Measurements from ENCODE around the gene CRTAC1. TPM values are rescaled to one million over a fixed set of nuclear protein-coding genes. Genes with fewer than 3 reads are reported as not detected.

The CRTAC1 gene
- polyA plus RNA-seq, 1 donor (not counting 4 experiments of a cell fraction or from before 2014, with no cell fraction given): not detected

DNA sequence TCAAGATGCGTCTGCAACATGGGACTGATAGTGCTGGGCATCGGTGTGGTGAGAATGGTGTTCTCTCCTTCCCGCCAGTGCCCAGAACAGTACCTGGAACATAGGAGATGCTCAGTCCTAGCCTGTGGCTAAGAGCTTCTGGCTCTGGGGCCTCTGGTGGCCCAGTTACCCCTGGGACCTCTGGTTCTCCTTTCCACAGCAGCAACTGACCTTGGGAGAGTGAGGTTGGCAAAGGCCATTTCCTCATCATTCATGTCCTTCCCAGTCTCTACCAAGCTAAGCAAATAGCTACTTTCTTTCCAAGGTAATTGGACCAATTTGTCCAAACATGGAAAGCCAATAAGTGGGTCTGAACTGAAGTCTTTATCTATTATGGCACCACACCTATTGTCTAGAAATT lies 192.3 kb downstream of the CRTAC1 start:
- Histone ChIP-seq H3K9me3 (ENCODE audit: control insufficient read depth, low read depth, low read length) (peaks cover 2% of the 10 kb centered on the region), H3K9me1 (ENCODE audit: control insufficient read depth, extremely low read depth, insufficient read depth, low read length) (no peaks in the 10 kb centered on the region), H3K27me3 (ENCODE audit: control insufficient read depth, extremely low read depth, insufficient read depth, low read length) (no peaks in the 10 kb centered on the region), H3K79me2 (ENCODE audit: control insufficient read depth, insufficient read depth, low read length) (no peaks in the 10 kb centered on the region), H3K36me3 (ENCODE audit: control insufficient read depth in 2 of 2, extremely low read depth in 1 of 2, insufficient read depth in 2 of 2, low read length in 2 of 2) (no peaks in the 10 kb centered on the region), H3K27ac (ENCODE audit: control insufficient read depth, insufficient read depth, low read length) (no peak overlapping the region), H3K9ac (ENCODE audit: control insufficient read depth, extremely low read depth, insufficient read depth, low read length) (no peak overlapping the region), H4K20me1 (ENCODE audit: control insufficient read depth, extremely low read depth, insufficient read depth, low read length) (no peaks in the 10 kb centered on the region), H3K4me1 (ENCODE audit: control insufficient read depth, extremely low read depth, insufficient read depth, low read length) (peaks cover 14% of the 10 kb centered on the region), H3K4me2 (ENCODE audit: control insufficient read depth, extremely low read depth, insufficient read depth, low read depth, low read length) (no peak overlapping the region), H3K4me3 (ENCODE audit: control insufficient read depth in 2 of 3, extremely low read depth in 1 of 3, insufficient read depth in 2 of 3, low read depth in 1 of 3, low read length in 3 of 3) (no peak overlapping the region), H2AFZ (ENCODE audit: control insufficient read depth, low read length) (no peak overlapping the region)
- no peak for FAIRE-seq
- dilution Hi-C loops (cut with MboI; ENCODE audit: extremely low pct_ligation_motif_present, low sequenced_read_pairs): no loop called here
- no peak for DNase-seq (ENCODE audit: low read depth, low spot score)
- TF ChIP-seq, protein P1, sequence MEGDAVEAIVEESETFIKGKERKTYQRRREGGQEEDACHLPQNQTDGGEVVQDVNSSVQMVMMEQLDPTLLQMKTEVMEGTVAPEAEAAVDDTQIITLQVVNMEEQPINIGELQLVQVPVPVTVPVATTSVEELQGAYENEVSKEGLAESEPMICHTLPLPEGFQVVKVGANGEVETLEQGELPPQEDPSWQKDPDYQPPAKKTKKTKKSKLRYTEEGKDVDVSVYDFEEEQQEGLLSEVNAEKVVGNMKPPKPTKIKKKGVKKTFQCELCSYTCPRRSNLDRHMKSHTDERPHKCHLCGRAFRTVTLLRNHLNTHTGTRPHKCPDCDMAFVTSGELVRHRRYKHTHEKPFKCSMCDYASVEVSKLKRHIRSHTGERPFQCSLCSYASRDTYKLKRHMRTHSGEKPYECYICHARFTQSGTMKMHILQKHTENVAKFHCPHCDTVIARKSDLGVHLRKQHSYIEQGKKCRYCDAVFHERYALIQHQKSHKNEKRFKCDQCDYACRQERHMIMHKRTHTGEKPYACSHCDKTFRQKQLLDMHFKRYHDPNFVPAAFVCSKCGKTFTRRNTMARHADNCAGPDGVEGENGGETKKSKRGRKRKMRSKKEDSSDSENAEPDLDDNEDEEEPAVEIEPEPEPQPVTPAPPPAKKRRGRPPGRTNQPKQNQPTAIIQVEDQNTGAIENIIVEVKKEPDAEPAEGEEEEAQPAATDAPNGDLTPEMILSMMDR (optimal IDR thresholded peaks at IDR 0.05 in 1 of 3, IDR thresholded peaks at IDR 0.05 in 1 of 3, conservative IDR thresholded peaks at IDR 0.05 in 1 of 3; ENCODE audit: extremely low read depth in 1 of 3, insufficient read depth in 2 of 3, low read length in 3 of 3): no peak
- no peak for TF ChIP-seq EZH2 (IDR thresholded peaks at IDR 0.05; ENCODE audit: low read length)

DNA sequence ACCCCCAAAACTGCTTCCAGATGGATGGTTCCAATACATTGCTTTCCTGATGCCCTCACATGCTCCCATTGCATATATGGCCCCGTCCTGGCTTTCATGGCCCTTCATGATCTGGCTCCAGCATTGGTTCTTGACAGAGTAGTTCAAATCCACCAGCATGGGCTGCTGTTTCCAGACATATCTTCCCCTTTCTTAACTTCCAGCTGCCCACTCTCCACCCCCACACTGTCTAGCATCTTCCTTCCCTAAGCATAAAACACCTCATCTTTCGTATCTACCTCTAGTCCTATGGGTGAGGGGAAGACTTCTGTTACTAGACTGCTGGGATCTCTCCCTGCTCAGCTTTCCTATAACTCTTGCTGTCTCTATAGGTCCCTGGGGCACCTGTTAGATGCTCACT lies 194.0 kb downstream of the CRTAC1 start:
- dilution Hi-C loops (cut with MboI; ENCODE audit: extremely low pct_ligation_motif_present, low sequenced_read_pairs): no loop called here
- Histone ChIP-seq H3K4me3 (ENCODE audit: control insufficient read depth in 2 of 3, extremely low read depth in 1 of 3, insufficient read depth in 2 of 3, low read depth in 1 of 3, low read length in 3 of 3) (no peak overlapping the region), H3K9ac (ENCODE audit: control insufficient read depth, extremely low read depth, insufficient read depth, low read length) (no peak overlapping the region), H3K4me2 (ENCODE audit: control insufficient read depth, extremely low read depth, insufficient read depth, low read depth, low read length) (no peak overlapping the region), H3K36me3 (ENCODE audit: control insufficient read depth in 2 of 2, extremely low read depth in 1 of 2, insufficient read depth in 2 of 2, low read length in 2 of 2) (no peaks in the 10 kb centered on the region), H3K9me1 (ENCODE audit: control insufficient read depth, extremely low read depth, insufficient read depth, low read length) (no peaks in the 10 kb centered on the region), H3K79me2 (ENCODE audit: control insufficient read depth, insufficient read depth, low read length) (no peaks in the 10 kb centered on the region), H3K4me1 (ENCODE audit: control insufficient read depth, extremely low read depth, insufficient read depth, low read length) (peaks cover 11% of the 10 kb centered on the region), H3K9me3 (ENCODE audit: control insufficient read depth, low read depth, low read length) (peaks cover 2% of the 10 kb centered on the region), H4K20me1 (ENCODE audit: control insufficient read depth, extremely low read depth, insufficient read depth, low read length) (no peaks in the 10 kb centered on the region), H2AFZ (ENCODE audit: control insufficient read depth, low read length) (no peak overlapping the region), H3K27ac (ENCODE audit: control insufficient read depth, insufficient read depth, low read length) (no peak overlapping the region), H3K27me3 (ENCODE audit: control insufficient read depth, extremely low read depth, insufficient read depth, low read length) (peaks cover 4% of the 10 kb centered on the region)
- no peak for FAIRE-seq
- TF ChIP-seq, protein P1 (optimal IDR thresholded peaks at IDR 0.05 in 1 of 3, IDR thresholded peaks at IDR 0.05 in 1 of 3, conservative IDR thresholded peaks at IDR 0.05 in 1 of 3; ENCODE audit: extremely low read depth in 1 of 3, insufficient read depth in 2 of 3, low read length in 3 of 3): no peak
- no peak for TF ChIP-seq EZH2 (IDR thresholded peaks at IDR 0.05; ENCODE audit: low read length)
- DNase-seq (ENCODE audit: low read depth, low spot score): no peak

Measured in keratinocyte (primary cell).